Measurements from ENCODE around the gene TUBB4B.
"Not testable (repeated sequence)": the region's sequence is repeated elsewhere in the genome, so short reads cannot be mapped to it uniquely, and the experiment has no call there.

Gene TUBB4B

GRCh38 chr9:137253717-137254623 is 12.9 kb downstream of the TUBB4B start:
- DNase-seq = no peak

GRCh38 chr9:137254624-137255447 is 13.7 kb downstream of the TUBB4B start, which contains the start of gene NELFB:
TSS of gene NELFB (plus strand) at chr9:137255327.
- peak; percentile 93 for DNase-seq

- DNase-seq = no peak
Measured at GRCh38 chr9:137255448-137256114, 14.5 kb downstream of the TUBB4B start.

GRCh38 chr9:137256362-137256761 is 15.3 kb downstream of the TUBB4B start:
- no peak for DNase-seq

GRCh38 chr9:137256856-137257255 is 15.8 kb downstream of the TUBB4B start:
- no peak for DNase-seq

GRCh38 chr9:137262173-137262908 is 21.3 kb downstream of the TUBB4B start:
- not testable (repeated sequence) for DNase-seq

GRCh38 chr9:137262909-137263285 is 21.8 kb downstream of the TUBB4B start:
- DNase-seq = no peak

- no peak for DNase-seq
Measured at GRCh38 chr9:137263506-137263905, 22.4 kb downstream of the TUBB4B start.

GRCh38 chr9:137264067-137264466 is 23.0 kb downstream of the TUBB4B start:
- DNase-seq = no peak

GRCh38 chr9:137265496-137266161 is 24.5 kb downstream of the TUBB4B start:
- no peak for DNase-seq

GRCh38 chr9:137266162-137266527 is 25.1 kb downstream of the TUBB4B start:
- DNase-seq = no peak

GRCh38 chr9:137266585-137267453 is 25.7 kb downstream of the TUBB4B start:
- no peak for DNase-seq

GRCh38 chr9:137267933-137268355 is 26.9 kb downstream of the TUBB4B start:
- no peak for DNase-seq

- no peak for DNase-seq
Measured at GRCh38 chr9:137268538-137269201, 27.6 kb downstream of the TUBB4B start.

- DNase-seq = no peak
Measured at GRCh38 chr9:137269231-137269772, 28.2 kb downstream of the TUBB4B start.

- no peak for DNase-seq
Measured at GRCh38 chr9:137270929-137271695, 30.0 kb downstream of the TUBB4B start.

GRCh38 chr9:137271696-137272076 is 30.6 kb downstream of the TUBB4B start:
- DNase-seq = no peak

- no peak for DNase-seq
Measured at GRCh38 chr9:137272241-137273094, 31.4 kb downstream of the TUBB4B start.
